Chondrocyte (in vitro differentiated cells): ENCODE measurements around the gene ACAD11. TPM values are rescaled to one million over a fixed set of nuclear protein-coding genes. Genes with fewer than 3 reads are reported as not detected.

Experiments
- DNase-seq: peaks from one replicate; pipeline ENCODE4 v3.0.0; 2021; ENCODE audit warnings: mixed read lengths, low spot score
- H3K27ac Mint-ChIP-seq: one replicate; pipeline ENCODE4 v1.8.0; 2021; ENCODE audit warnings: mild to moderate bottlenecking, moderate library complexity, mixed read lengths; ENCODE audit not compliant: unreplicated experiment
- H3K27me3 Mint-ChIP-seq: 2 replicates; pipeline ENCODE4 v1.8.0; 2021; ENCODE audit warnings: low read depth, mixed read lengths
- H3K36me3 Mint-ChIP-seq: 2 replicates; pipeline ENCODE4 v1.8.0; 2021; ENCODE audit warnings: low read depth, mixed read lengths
- H3K4me1 Mint-ChIP-seq: 2 replicates; pipeline ENCODE4 v1.8.0; 2021; ENCODE audit warnings: low read depth, mild to moderate bottlenecking, mixed read lengths
- H3K4me3 Mint-ChIP-seq: one replicate; pipeline ENCODE4 v1.8.0; 2021; ENCODE audit warnings: mild to moderate bottlenecking, moderate library complexity, mixed read lengths; ENCODE audit not compliant: unreplicated experiment
- H3K9me3 Mint-ChIP-seq: 2 replicates; pipeline ENCODE4 v1.8.0; 2021; ENCODE audit warnings: low read depth, mixed read lengths
- CTCF ChIP-seq: fragments of 200-600 bp; sonication (generic); IDR thresholded peaks from 2 replicates; pipeline ENCODE4 v1.5.0; 2021; ENCODE audit warnings: antibody characterized with exemption, mild to moderate bottlenecking, moderate library complexity
- total RNA-seq: library from RNA; stranded (reverse); gene quantifications from 3 replicates; pipeline ENCODE4 v1.2.1, GENCODE V29; 2021

Gene ACAD11
- total RNA-seq, 1 donor from 2014 or later = 16.8 TPM

GRCh38 chr3:132550579-132551305 is 108.9 kb downstream of the ACAD11 start:
- H3K27ac Mint-ChIP-seq = no peak overlapping the region
- no peak for TF ChIP-seq CTCF

GRCh38 chr3:132549890-132550578 is 109.6 kb downstream of the ACAD11 start:
- no peak for DNase-seq
- no peak for TF ChIP-seq CTCF

More at GRCh38 chr3:132550579-132551305, 108.9 kb downstream of the ACAD11 start:
- no peaks in the 10 kb centered on the region for H3K27me3 Mint-ChIP-seq
- peaks cover 2% of the 10 kb centered on the region for H3K36me3 Mint-ChIP-seq
- no peak for DNase-seq
- H3K4me3 Mint-ChIP-seq = no peak overlapping the region
- H3K4me1 Mint-ChIP-seq = peaks cover 24% of the 10 kb centered on the region
- H3K9me3 Mint-ChIP-seq = no peaks in the 10 kb centered on the region

GRCh38 chr3:132549169-132549568 is 110.4 kb downstream of the ACAD11 start:
- Mint-ChIP-seq H3K27ac (no peak overlapping the region), H3K9me3 (no peaks in the 10 kb centered on the region), H3K36me3 (peaks cover 2% of the 10 kb centered on the region), H3K4me3 (no peak overlapping the region), H3K27me3 (no peaks in the 10 kb centered on the region), H3K4me1 (peaks cover 21% of the 10 kb centered on the region)
- DNase-seq = no peak
- TF ChIP-seq CTCF = no peak

More at GRCh38 chr3:132549890-132550578, 109.6 kb downstream of the ACAD11 start:
- Mint-ChIP-seq H3K27me3 (no peaks in the 10 kb centered on the region), H3K9me3 (no peaks in the 10 kb centered on the region), H3K4me3 (no peak overlapping the region), H3K4me1 (peaks cover 29% of the 10 kb centered on the region), H3K27ac (no peak overlapping the region), H3K36me3 (no peaks in the 10 kb centered on the region)

GRCh38 chr3:132545471-132545870 is 114.1 kb downstream of the ACAD11 start:
- no peaks in the 10 kb centered on the region for H3K9me3 Mint-ChIP-seq
- H3K4me1 Mint-ChIP-seq = peaks cover 32% of the 10 kb centered on the region
- H3K27ac Mint-ChIP-seq = no peak overlapping the region
- H3K36me3 Mint-ChIP-seq = peaks cover 8% of the 10 kb centered on the region
- no peaks in the 10 kb centered on the region for H3K27me3 Mint-ChIP-seq
- DNase-seq = no peak
- no peak for TF ChIP-seq CTCF
- no peak overlapping the region for H3K4me3 Mint-ChIP-seq

GRCh38 chr3:132544130-132544529 is 115.5 kb downstream of the ACAD11 start:
- DNase-seq = no peak
- peaks cover 22% of the 10 kb centered on the region for H3K4me1 Mint-ChIP-seq
- H3K27me3 Mint-ChIP-seq = no peaks in the 10 kb centered on the region
- TF ChIP-seq CTCF = no peak
- H3K9me3 Mint-ChIP-seq = no peaks in the 10 kb centered on the region
- peaks cover 12% of the 10 kb centered on the region for H3K36me3 Mint-ChIP-seq
- no peak overlapping the region for H3K4me3 Mint-ChIP-seq
- no peak overlapping the region for H3K27ac Mint-ChIP-seq
